Fibroblast of skin of left biceps (primary cell): ENCODE data around the gene PIK3R4.

ENCODE experiments used
- DNase-seq, 2 experiments: peaks; one replicate each; pipeline ENCODE4 v3.0.0-alpha.2; 2013; ENCODE audit warnings: low read depth in 2 of 2

The PIK3R4 gene

DNA sequence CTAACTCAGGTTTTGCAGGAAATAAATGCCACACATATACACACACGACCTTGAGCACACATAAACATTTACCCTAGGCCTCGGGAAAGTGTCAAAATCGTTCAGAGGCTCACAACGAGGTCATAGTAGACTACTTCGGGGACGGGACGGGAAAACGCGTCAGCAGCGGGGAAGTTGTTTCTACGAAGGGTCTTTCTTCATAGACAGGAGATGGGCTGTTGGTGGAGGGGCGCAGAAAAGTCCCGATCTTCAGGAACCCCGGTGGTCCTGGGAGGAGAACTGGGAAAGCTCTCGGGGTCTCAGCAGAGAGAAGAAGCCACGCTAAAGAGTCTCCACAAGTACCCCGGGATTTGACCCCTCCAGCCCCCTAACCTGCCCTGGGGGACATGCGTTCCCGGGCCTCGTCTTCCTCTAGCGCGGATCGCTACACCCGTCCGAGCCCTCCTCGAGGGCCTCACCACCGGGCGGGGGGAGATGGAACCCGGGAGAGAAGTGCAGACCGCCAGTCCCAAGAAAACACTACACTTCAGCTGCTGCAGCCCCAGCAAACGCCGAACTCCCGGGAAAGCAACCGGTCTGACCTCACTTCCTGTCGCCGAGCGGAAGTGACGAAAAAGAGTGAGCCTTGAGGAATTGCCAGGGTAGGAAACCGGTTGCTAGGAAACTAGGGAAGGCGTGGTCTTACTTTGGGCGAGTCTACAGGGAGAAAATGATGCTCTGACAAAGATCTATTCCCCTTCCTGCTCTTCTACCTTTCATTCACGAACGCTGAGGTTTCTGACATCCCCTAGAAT lies at the start of gene PIK3R4:
TSS of gene PIK3R4 (minus strand) at position 584 of the 794 bp plus-strand sequence. CDS start 1,611 bp downstream, outside the sequence.
- DNase-seq: peak; percentile 94 to 95

DNA sequence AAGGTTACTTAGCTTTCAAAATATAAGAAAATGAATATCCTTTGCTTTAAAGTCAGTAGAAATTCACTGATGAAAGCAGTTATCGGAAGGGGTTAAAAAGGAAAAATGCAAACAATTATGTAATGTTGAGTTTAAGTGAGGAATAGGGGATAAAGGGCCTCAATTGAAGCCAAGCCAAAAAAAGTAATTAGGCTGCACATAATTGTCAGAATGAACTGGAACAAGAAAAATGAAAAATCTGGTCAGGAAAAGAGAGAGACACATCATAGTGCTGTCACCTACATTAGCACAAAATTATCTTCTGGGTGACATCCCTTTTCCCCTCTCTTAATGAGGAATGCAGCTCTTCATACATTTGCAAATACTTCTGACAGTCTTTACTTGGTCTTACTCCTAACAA lies 48.8 kb upstream of the PIK3R4 start:
- DNase-seq: no peak

DNA sequence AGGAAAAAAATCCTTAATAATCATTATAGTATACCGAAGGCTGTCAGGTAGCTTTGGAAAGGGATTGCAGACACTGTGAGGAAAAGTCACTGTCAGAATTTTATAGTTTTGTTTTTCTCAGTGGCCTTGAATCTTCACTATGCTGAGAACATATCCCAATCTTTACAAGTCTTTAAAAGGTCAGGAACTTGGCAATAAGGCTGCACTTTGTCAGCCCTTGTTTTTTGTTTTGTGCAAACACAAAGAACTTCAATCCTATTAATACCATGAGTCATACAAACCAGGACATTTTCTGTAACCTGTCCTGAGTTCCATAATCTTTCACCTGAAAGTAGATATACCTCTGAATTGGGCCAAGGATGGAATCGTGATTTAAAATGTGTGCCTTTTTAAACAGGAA lies 45.6 kb upstream of the PIK3R4 start:
- no peak for DNase-seq

DNA sequence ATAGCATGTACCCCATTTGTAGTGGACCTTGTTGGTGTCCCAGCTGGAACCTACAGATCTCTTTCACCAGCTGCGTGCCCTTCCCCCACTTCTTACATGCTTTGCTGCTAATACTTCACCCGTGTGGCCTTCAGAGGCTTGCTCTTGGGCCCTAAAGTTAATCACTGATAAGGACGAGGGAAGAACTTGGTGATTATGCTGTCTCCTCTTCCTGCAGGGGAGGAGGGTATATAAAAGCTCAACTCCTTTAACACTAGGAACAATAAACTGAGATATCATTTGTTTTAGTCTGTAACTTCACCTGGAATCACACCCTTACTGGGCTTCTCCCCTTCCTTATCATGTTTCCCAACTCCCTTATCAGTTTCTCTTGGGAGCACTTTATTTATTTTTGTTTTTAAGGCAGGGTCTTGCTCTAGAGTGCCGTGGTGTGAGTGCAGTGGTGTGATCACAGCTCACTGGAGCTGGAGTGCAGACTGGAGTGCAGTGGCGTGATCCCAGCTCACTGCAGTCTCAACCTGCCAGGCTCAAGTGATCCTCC lies 43.2 kb upstream of the PIK3R4 start:
- no peak for DNase-seq

DNA sequence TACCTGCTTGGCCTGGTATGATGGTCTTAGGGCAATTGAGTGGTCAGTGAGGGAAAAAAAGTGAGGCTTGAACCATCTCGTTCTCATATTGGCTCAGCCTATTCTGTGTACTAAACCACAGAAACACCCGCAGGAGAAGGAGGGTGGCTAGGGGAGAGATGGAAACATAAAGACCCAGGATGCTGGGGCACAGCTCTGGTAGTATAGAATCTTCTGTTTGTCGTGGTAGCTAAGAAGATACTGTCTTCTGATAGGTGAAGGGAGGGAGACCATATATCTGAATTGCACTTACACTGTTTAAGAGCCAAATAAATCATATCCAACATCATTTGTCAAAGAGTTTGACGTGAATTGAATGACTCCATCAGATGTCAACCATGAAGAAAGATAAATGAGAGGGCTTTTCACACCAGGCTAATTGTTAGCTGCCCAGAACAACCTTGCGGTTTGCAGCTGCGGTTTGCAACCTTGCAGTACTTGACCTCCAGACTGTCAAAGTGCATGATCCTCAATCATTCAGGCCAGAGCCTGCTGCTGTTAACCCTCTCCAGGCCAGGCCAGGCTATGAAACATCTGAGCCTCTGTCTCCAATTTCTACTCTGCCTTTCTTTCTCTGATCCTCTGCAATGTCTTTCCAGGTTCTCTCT lies 40.9 kb upstream of the PIK3R4 start:
- no peak for DNase-seq

DNA sequence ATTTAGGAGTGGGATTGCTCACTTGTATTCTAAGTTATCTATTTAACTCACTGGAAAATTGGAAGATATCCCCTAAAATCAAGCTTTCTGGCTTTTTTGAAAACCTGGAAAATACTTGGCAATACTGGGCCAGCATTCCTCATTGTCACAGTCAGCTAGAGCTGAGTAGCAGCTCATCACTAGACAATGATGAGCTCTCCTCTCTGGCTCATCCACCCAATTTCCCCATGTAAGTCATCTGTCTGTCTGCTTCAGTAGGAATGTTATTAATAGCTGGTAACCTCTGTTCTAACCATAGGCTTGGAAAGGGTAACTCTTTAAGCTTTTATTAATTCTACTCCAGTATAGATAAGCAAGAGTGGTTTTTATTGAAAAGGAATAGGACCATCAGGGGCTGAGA lies 39.7 kb upstream of the PIK3R4 start:
- no peak for DNase-seq

DNA sequence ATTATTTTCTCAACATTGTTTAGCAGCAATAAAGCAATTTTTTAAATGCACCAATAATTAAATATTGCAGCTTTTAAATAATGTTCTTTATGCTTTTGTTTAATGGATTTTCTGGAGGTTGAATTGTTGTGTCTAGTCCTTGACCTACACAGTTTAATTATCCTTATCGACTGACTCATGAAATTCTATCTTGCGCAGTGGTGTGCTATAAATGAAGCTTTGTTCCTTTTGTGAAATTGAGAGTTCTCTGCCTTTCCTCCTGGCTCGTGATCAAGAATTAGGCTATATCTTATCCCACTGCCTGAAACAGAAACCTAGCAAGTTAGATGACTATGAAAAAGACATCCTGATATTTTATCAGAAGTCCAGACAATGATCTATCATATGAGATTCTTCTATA lies 37.0 kb upstream of the PIK3R4 start:
- DNase-seq: no peak

DNA sequence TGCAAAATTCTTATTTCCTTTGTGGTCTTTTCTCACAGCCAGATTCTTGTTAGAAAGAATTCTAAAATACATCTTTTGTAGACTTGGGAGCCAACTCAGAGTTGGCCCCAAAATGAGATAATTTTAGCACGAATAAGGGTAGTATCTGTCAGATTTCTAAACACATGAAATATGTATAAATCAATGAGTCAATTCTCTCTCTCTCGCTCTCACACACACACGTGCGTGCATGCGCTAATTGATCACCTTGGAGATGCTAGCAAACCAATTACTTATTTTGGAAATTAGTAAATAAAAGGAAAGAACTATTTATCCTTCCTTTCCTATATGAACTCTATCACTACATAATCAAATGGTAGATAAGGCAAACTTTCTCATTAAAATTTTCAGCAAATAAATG lies 32.9 kb upstream of the PIK3R4 start:
- no peak for DNase-seq

DNA sequence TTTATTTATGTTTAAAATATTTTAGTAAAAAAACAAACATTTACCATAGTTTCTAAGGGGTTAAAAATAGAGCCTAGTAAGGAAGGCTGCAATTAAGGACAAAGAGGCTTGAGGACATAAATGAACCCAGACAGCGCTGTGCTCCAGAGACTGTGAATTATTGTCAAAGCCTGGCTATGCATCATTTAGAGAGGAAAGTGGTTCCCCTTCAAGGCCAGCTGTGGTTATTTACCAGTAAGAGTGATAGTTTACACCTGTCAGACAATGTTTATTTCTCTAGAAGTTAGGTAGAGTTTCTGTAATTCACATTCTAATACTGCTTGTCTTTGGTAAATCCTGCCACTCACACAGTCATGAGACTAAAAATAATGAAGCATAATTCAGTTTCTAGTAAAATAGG lies 32.4 kb upstream of the PIK3R4 start:
- no peak for DNase-seq

DNA sequence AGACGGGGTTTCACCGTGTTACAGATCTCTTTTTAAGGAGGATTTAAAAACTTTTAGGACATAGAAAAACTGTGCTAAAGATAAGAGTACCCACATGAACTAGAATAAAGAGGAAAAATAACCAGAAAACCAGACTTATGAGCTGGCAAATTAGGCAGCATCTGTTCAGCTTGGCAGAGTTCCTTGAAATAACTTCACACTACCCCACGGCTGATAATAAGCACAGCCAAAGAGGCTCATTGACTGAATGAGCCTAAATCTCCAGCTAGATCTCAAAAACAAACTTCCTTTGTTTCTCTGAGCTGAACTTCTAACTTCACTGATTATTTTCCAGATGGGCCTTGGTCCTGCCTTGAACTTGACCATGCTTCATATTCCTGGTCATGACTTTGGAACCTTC lies 26.7 kb upstream of the PIK3R4 start:
- no peak for DNase-seq

DNA sequence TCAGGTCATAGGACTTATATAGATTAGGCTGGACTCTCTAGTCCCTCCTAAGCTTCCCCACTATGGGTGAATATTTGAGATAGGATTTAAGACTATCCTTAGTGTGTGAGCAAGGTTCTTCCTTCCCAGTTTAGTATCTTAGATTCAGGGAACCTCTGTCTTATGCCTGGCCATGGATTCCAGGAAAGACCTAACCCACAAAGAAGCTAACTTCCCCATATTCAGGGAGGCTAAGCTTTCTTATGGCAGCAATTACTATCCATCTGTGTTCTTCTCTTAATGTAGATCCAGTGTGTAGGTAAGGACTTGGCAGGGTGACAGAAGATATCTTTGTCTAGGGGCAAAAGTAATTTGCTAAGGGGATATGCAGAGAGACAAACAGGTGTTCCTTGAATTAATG lies 25.5 kb upstream of the PIK3R4 start:
- DNase-seq: no peak

DNA sequence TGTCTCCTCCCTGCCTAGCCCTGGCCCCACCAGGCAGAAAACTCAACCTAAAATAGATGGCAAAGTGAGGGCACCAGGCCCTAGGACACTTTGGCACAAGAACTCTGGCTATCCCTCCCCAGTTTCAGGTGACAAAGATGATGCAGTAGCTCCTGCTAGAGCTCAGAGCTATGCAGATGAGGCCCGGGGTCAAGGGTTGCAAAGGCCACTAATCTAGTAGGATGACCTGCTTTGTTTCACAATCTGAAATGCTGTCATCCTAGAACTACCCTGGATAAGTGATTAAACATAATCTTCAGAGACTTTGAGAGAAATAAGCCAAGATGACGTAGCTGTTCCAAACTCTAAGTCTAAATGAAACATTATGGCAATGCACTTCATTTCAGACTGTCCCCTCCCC lies 24.0 kb upstream of the PIK3R4 start:
- no peak for DNase-seq

DNA sequence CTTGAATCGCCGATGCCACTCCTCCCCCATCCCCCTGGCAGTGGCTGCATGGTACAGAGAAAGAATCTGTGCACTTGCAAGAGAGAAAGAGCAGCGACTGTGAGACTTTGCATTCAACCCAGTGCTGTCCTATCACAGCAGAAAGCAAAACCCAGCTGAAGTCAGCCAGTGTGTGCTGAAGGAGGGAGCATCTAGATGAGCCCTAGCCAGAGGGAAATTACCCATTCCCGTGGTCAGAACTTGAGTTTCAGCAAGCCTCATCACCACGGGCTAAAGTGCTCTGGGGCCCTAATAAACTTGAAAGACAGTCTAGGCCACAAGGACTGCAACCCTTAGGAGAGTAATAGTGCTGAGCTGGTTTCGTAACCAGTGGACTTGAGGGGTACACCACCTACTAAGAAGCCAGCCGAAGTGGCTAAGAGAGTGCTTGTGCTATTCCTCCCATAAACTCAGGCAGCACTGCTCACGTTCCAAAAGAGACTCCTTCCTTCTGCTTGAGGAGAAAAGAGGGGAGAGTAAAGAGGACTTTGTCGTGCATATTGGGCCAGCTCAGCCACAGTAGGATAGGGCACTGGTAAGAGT lies 15.2 kb upstream of the PIK3R4 start:
- no peak for DNase-seq

DNA sequence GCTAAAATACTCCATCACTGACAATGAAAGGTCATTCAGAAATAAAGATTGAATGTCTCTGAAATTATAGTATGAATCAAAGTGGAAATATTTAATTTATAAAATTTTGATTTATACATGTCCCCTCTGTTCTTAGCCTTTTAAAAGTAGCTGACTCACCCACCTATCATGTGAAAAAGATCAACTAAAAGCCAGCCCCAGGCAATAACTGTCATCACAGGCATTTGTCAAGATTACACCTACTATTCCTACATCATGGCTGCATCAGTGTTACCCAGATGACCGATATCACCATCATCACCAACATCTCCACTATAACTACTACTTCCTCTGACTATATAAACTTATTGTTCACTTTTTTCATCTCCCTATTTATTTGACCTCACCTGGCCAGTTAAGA lies 14.3 kb upstream of the PIK3R4 start:
- no peak for DNase-seq

DNA sequence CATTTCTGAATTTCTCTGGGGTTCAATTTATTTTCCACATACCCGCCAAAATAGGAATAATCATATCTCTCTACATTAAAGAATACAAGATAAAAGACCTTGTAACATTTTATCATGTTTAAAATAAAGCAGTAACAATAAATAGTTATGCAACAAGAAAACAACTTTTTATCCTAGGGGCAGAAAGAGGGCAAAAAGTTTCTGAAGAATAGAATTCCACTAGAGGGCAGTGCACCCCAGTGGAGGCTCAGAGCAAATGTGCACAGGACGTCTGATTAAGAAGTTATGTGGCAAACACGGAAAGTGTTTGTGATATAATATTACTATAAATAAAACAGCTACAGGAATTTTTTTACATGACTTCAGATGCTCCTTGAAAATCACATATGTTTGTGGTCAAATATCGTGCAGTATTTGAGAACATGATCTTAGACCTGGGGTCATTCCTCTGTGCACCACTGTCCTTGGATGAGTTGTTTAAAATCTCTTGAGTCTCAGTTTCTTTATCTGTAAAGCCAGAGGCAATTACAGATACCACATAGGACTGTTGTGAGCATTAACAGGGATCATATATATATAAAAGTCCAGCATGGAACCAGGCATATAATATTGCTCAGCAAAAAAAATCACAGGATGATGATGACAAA lies 13.2 kb upstream of the PIK3R4 start:
- peak in 1 of 2 experiments; percentile 6 for DNase-seq

DNA sequence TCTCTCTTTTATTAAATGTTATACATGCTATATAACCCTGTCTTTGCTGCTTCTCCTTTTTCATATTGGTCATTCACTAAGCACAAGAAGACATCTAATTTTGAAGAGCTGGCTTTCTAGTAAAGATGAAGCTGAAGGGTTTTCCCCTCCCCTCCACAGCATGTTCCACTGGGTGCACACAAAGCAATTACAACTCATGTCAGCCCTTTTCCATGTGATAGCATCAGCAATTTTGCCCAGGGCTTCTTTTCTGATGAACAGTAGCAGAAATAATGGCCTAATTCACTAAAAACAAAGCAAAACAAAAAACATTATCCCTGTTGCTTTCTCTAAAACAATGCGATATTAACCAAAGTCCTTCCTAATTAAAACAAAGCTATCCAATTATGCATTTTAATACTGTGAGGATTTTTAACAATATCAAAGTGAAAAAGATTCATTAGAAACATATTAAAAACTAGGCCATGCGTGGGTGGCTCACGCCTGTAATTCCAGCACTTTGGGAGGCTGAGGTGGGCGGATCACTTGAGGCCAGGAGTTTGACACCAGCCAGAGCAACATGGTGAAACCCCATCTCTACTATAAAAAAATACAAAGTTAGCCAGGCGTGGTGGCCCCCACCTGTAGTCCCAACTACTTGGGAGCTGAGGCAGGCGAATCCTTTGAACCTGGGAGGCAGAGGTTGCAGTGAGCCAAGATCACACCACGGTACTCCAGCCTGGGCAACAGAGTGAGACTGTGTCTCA lies 12.2 kb upstream of the PIK3R4 start:
- DNase-seq: no peak

DNA sequence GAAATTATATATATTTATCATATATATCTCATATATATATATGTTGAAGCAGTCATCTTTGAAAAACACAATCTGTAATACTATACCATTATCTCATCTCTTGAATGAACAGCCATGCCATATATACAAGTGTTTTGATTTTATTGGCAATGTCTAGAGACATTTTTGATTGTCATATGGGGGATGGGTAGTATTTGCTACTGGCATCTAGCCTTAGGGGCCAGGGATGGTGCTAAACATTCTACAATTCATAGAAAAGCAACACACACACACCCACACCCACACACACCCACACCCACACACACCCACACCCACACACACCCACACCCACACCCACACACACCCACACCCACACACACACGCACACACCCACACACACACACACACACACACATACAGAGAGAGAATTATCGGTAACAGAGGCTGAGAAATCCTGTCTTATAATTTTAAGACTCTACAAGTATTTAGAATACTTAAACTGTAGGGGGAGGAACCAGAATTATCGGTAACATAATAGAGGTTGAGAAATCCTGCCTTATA lies 11.1 kb upstream of the PIK3R4 start:
- no peak for DNase-seq

DNA sequence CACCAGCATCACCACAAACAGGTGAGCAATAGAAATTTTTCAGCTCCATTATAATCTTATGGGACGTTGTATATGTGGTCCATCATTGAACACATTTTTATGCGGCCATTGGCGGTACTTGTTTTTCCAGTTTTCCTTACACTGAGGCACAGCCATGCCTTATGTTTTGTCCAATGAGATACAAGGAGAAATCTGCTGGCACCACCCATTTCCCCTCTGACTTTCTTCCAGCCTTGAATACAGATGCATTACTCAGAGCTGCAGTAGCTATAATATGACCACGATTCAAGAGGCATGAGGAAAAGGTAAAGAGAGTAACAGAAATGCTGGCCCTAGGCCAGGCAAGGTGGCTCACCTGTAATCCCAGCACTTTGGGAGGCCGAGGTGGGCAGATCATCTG lies 9.0 kb upstream of the PIK3R4 start:
- no peak for DNase-seq

DNA sequence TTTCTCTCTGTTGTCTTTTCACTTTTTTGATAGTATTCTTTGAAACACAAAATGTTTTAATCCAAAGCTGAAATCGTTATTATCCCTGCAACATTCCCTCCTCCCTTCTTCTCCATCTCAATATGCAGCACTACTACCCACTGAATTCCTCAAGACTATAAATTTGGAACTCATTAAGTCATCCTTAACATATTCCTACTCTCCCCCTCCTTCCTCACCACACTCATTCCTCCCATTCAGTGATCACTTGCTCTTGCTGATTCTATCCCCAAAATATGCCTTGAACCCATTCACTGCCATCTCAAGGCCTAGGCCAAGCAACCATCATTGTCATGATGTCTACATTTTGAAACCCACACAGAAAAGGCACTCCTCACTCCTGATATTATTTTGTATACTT lies 2.4 kb upstream of the PIK3R4 start:
- DNase-seq: peak; percentile 47 to 56

DNA sequence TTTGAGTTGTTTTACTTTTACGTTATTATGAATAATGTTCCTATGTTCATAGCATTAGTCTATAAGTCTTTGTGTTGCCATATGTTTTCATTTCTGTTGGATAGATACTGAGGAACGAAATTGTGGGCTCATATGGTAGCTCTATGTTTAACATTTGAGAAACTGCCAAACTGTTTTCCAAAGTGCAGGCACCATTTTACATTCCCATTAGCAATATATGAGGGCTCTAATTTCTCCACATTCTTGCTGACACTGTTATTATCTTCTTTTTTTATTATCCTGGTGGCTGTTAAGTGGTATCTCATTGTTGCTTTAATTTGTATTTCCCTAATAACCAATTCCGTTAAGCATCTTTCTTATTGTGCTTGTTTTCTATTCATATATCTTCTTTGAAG lies 1.8 kb upstream of the PIK3R4 start:
- no peak for DNase-seq

DNA sequence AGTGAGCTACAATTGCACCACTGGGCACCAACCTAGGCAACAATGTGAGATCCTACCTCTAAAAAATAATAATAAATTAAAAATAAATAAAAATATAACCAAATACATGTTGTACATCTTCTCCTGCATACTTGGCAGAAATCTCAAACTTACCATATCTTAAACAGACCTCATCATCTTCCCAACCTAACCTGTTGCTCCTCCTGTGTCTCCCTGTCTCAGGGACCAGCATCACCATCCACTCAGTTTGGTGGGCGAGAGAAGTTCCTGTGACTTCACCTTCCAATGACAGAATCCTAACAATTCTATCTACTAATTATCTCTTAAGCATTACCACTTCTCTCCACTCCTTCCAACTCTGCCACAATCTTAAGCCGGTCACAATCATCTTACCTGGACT lies 3.3 kb downstream of the PIK3R4 start:
- DNase-seq: no peak
